Ishikawa (cell line): ENCODE data around the gene PIK3C2G.

Experiments used
- CEBPB ChIP-seq: IDR thresholded peaks from 2 replicates; pipeline ENCODE4 v1.6.1; 2012
- EGR1 ChIP-seq: IDR thresholded peaks from 2 replicates; pipeline ENCODE4 v1.6.1; 2012
- EP300 ChIP-seq: IDR thresholded peaks from 2 replicates; pipeline ENCODE4 v1.6.1; 2012; ENCODE audit warnings: borderline replicate concordance
- FOXM1 ChIP-seq: IDR thresholded peaks from 2 replicates; pipeline ENCODE4 v1.6.1; 2012; ENCODE audit warnings: low read depth, borderline replicate concordance
- NFIC ChIP-seq: IDR thresholded peaks from 2 replicates; pipeline ENCODE4 v1.6.1; 2012
- RAD21 ChIP-seq: IDR thresholded peaks from 2 replicates; pipeline ENCODE4 v1.6.1; 2012; ENCODE audit warnings: low read depth
- TAF1 ChIP-seq: IDR thresholded peaks from 2 replicates; pipeline ENCODE4 v1.6.1; 2012; ENCODE audit warnings: low read depth, mild to moderate bottlenecking
- TEAD4 ChIP-seq: IDR thresholded peaks from 2 replicates; pipeline ENCODE4 v1.6.1; 2012
- YY1 ChIP-seq: IDR thresholded peaks from 2 replicates; pipeline ENCODE4 v1.6.1; 2012; ENCODE audit warnings: low read depth
- ZBTB7A ChIP-seq: IDR thresholded peaks from 2 replicates; pipeline ENCODE4 v1.6.1; 2012; ENCODE audit warnings: low read depth
- TF ChIP-seq, protein P1 (sequence below): IDR thresholded peaks from 2 replicates; pipeline ENCODE4 v1.6.1; 2012; ENCODE audit warnings: low read depth, mild to moderate bottlenecking
- TF ChIP-seq, protein P2 (sequence below): IDR thresholded peaks from 2 replicates; pipeline ENCODE4 v1.6.1; 2012

GRCh38 chr12:18559242-18559641 is 297.9 kb downstream of the PIK3C2G start:
- TF ChIP-seq, protein P1, sequence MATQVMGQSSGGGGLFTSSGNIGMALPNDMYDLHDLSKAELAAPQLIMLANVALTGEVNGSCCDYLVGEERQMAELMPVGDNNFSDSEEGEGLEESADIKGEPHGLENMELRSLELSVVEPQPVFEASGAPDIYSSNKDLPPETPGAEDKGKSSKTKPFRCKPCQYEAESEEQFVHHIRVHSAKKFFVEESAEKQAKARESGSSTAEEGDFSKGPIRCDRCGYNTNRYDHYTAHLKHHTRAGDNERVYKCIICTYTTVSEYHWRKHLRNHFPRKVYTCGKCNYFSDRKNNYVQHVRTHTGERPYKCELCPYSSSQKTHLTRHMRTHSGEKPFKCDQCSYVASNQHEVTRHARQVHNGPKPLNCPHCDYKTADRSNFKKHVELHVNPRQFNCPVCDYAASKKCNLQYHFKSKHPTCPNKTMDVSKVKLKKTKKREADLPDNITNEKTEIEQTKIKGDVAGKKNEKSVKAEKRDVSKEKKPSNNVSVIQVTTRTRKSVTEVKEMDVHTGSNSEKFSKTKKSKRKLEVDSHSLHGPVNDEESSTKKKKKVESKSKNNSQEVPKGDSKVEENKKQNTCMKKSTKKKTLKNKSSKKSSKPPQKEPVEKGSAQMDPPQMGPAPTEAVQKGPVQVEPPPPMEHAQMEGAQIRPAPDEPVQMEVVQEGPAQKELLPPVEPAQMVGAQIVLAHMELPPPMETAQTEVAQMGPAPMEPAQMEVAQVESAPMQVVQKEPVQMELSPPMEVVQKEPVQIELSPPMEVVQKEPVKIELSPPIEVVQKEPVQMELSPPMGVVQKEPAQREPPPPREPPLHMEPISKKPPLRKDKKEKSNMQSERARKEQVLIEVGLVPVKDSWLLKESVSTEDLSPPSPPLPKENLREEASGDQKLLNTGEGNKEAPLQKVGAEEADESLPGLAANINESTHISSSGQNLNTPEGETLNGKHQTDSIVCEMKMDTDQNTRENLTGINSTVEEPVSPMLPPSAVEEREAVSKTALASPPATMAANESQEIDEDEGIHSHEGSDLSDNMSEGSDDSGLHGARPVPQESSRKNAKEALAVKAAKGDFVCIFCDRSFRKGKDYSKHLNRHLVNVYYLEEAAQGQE = no peak
- TF ChIP-seq, protein P2, sequence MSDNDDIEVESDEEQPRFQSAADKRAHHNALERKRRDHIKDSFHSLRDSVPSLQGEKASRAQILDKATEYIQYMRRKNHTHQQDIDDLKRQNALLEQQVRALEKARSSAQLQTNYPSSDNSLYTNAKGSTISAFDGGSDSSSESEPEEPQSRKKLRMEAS = no peak
- TF ChIP-seq TAF1 (no peak), EP300 (no peak), YY1 (no peak), CEBPB (no peak), NFIC (no peak), ZBTB7A (no peak), TEAD4 (no peak), EGR1 (no peak), RAD21 (no peak), FOXM1 (no peak)
